Liver (tissue), 9 donors: ENCODE results near the gene COA1. TPM values are rescaled to one million over a fixed set of nuclear protein-coding genes. Genes with fewer than 3 reads are reported as not detected.
"Not testable (repeated sequence)": the region's sequence is repeated elsewhere in the genome, so short reads cannot be mapped to it uniquely, and the experiment has no call there.

Experiments used
- DNase-seq: peaks from one replicate; pipeline ENCODE4 v3.0.0-alpha.2; 2017; ENCODE audit warnings: low spot score
- H3K27ac ChIP-seq, 2 donors: one replicate each; pipeline ENCODE4 v1.7.0; 2013; ENCODE audit warnings: inconsistent platforms in 2 of 2, low read length in 2 of 2, control low read depth in 1 of 2, low read depth in 1 of 2, mild to moderate bottlenecking in 1 of 2
- H3K27me3 ChIP-seq, 4 donors: one replicate each; pipeline versions ENCODE4 v1.6.1 to v1.7.0; 2013; ENCODE audit warnings: low read length in 3 of 4, inconsistent platforms in 1 of 4, mild to moderate bottlenecking in 1 of 4, moderate library complexity in 1 of 4; ENCODE audit not compliant: control insufficient read depth in 4 of 4, insufficient read depth in 4 of 4
- H3K36me3 ChIP-seq, 4 donors: one replicate each; pipeline versions ENCODE4 v1.6.1 to v1.7.0; 2013; ENCODE audit warnings: low read length in 3 of 4, mild to moderate bottlenecking in 3 of 4, low read depth in 1 of 4, moderate library complexity in 1 of 4; ENCODE audit not compliant: control insufficient read depth in 4 of 4, insufficient read depth in 3 of 4
- H3K4me1 ChIP-seq, 4 donors: one replicate each; pipeline versions ENCODE4 v1.6.1 to v1.7.0; 2013; ENCODE audit warnings: low read length in 3 of 4, mild to moderate bottlenecking in 3 of 4, moderate library complexity in 1 of 4; ENCODE audit not compliant: control insufficient read depth in 4 of 4, insufficient read depth in 4 of 4
- H3K4me3 ChIP-seq, 3 donors: one replicate each; pipeline versions ENCODE4 v1.6.1 to v1.7.0; 2013; ENCODE audit warnings: low read length in 3 of 3, control low read depth in 1 of 3, low read depth in 1 of 3, mild to moderate bottlenecking in 1 of 3
- H3K9ac ChIP-seq, 2 donors: one replicate each; pipeline ENCODE4 v1.7.0; 2013; ENCODE audit warnings: low read length in 2 of 2, mild to moderate bottlenecking in 2 of 2, moderate library complexity in 2 of 2, control low read depth in 1 of 2, low read depth in 1 of 2
- H3K9me3 ChIP-seq, 4 donors: one replicate each; pipeline versions ENCODE4 v1.6.1 to v1.7.0; 2013; ENCODE audit warnings: low read length in 3 of 4; ENCODE audit not compliant: control insufficient read depth in 4 of 4
- ATF3 ChIP-seq: IDR thresholded peaks from 2 replicates; pipeline ENCODE4 v1.6.1; 2016; ENCODE audit warnings: antibody characterized with exemption
- CTCF ChIP-seq: fragments of 150-350 bp; IDR thresholded peaks from 2 replicates; pipeline ENCODE4 v1.5.1; 2017; ENCODE audit warnings: improper control_type of control experiment, low read depth, low read length; ENCODE audit not compliant: missing input control
- EGR1 ChIP-seq, 2 donors: IDR thresholded peaks; 2 replicates each; pipeline ENCODE4 v1.6.1; 2016 to 2018; ENCODE audit warnings: antibody characterized with exemption in 2 of 2, low read depth in 2 of 2
- FOXA1 ChIP-seq: IDR thresholded peaks from 2 replicates; pipeline ENCODE4 v1.6.1; 2016; ENCODE audit warnings: antibody characterized with exemption
- FOXA2 ChIP-seq: IDR thresholded peaks from 2 replicates; pipeline ENCODE4 v1.6.1; 2016; ENCODE audit warnings: antibody characterized with exemption
- GABPA ChIP-seq, 2 donors: IDR thresholded peaks in 1 of 2; conservative IDR thresholded peaks in 1 of 2; 2 replicates each; pipeline ENCODE4 v1.6.1; 2016; ENCODE audit warnings: antibody characterized with exemption in 2 of 2, mild to moderate bottlenecking in 1 of 2, moderate library complexity in 1 of 2
- HNF4A ChIP-seq, 2 donors: conservative IDR thresholded peaks; 2 replicates each; pipeline ENCODE4 v1.6.1; 2016; ENCODE audit warnings: antibody characterized with exemption in 2 of 2, mild to moderate bottlenecking in 2 of 2
- HNF4G ChIP-seq: IDR thresholded peaks from 2 replicates; pipeline ENCODE4 v1.6.1; 2016; ENCODE audit warnings: antibody characterized with exemption
- JUND ChIP-seq, 2 donors: IDR thresholded peaks; 2 replicates each; pipeline ENCODE4 v1.6.1; 2016; ENCODE audit warnings: antibody characterized with exemption in 2 of 2
- MAX ChIP-seq: IDR thresholded peaks from 2 replicates; pipeline ENCODE4 v1.6.1; 2016; ENCODE audit warnings: antibody characterized with exemption
- NR2F2 ChIP-seq: IDR thresholded peaks from 2 replicates; pipeline ENCODE4 v1.6.1; 2016; ENCODE audit warnings: antibody characterized with exemption
- RAD21 ChIP-seq, 2 donors: IDR thresholded peaks; 2 replicates each; pipeline ENCODE4 v1.6.1; 2016; ENCODE audit warnings: antibody characterized with exemption in 2 of 2, mild to moderate bottlenecking in 2 of 2
- REST ChIP-seq: IDR thresholded peaks from 2 replicates; pipeline ENCODE4 v1.6.1; 2016; ENCODE audit warnings: antibody characterized with exemption, mild to moderate bottlenecking
- RXRA ChIP-seq, 2 donors: IDR thresholded peaks; 2 replicates each; pipeline ENCODE4 v1.6.1; 2017 to 2018; ENCODE audit warnings: antibody characterized with exemption in 2 of 2, mild to moderate bottlenecking in 1 of 2
- SP1 ChIP-seq: IDR thresholded peaks from 2 replicates; pipeline ENCODE4 v1.6.1; 2018; ENCODE audit warnings: antibody characterized with exemption, mild to moderate bottlenecking
- TAF1 ChIP-seq: conservative IDR thresholded peaks from 2 replicates; pipeline ENCODE4 v1.6.1; 2016; ENCODE audit warnings: antibody characterized with exemption, mild to moderate bottlenecking
- YY1 ChIP-seq: IDR thresholded peaks from 2 replicates; pipeline ENCODE4 v1.6.1; 2016; ENCODE audit warnings: antibody characterized with exemption, mild to moderate bottlenecking
- ZBTB33 ChIP-seq: IDR thresholded peaks from 2 replicates; pipeline ENCODE4 v1.6.1; 2016; ENCODE audit warnings: antibody characterized with exemption
- WGBS: extraction: QIAGEN DNeasy Blood & Tissue Kit; methylation state at CpG from one replicate; pipeline ENCODE4 v1.1.7; 2013; 5-methylcytosine and 5-hydroxymethylcytosine counted together
- polyA plus RNA-seq, 2 donors: library from polyadenylated mRNA; stranded (reverse) in 1 of 2; unstranded in 1 of 2; fragments of 200-250 nt in 1 of 2; fragments of >200 nt in 1 of 2; fragmentation: Nextera tagmentation in 1 of 2; extraction: Ambion mirVana in 1 of 2; gene quantifications; one replicate each; pipeline versions ENCODE4 v1.2.1 to v1.2.3, GENCODE V29; 2013 to 2015
- total RNA-seq, 2 donors: library from RNA; depleted of rRNA; stranded (reverse); fragments of >200 nt; gene quantifications; one replicate each; pipeline ENCODE4 v1.2.3, GENCODE V29; 2014
- donor health status: healthy.
- donor health status: healthy.
- donor health status: healthy.
- donor health status: healthy.
- donor health status: healthy.

Gene COA1
- total RNA-seq, result 10 to 100 TPM; 33.5 to 37.8 TPM
- 10 to 100 TPM; 16.6 to 25.3 TPM for polyA plus RNA-seq

GRCh38 chr7:43729214-43729923 lies at the start of gene COA1:
Gene COA1 (minus strand): TSS chr7:43729523. CDS start chr7:43648614, 80,909 bp downstream.
- peaks cover 0 to 13% (median 7%) of the 10 kb centered on the region in 4 donors for H3K4me1 ChIP-seq
- H3K4me3 ChIP-seq, result peak within 1 kb of the TSS; percentile 58 to 99 (median 74)
- H3K9me3 ChIP-seq, result no peaks in the 10 kb centered on the region
- H3K9ac ChIP-seq, result peak within 1 kb of the TSS; percentile 83 to 94
- peak within 1 kb of the TSS; percentile 24 to 88 for H3K27ac ChIP-seq
- TF ChIP-seq GABPA (IDR thresholded peaks at IDR 0.05 in 1 of 2, conservative IDR thresholded peaks at IDR 0.05 in 1 of 2), result peak; percentile 77 to 93
- TF ChIP-seq TAF1, result peak; percentile 92
- peak; percentile 51 for TF ChIP-seq SP1
- TF ChIP-seq CTCF, result no peak
- TF ChIP-seq FOXA2, result no peak
- TF ChIP-seq FOXA1, result no peak
- TF ChIP-seq HNF4A (conservative IDR thresholded peaks at IDR 0.05), result peak; percentile 17 to 18
- peak; percentile 49 to 57 for TF ChIP-seq RXRA (IDR thresholded peaks at IDR 0.05)
- no peak for TF ChIP-seq HNF4G
- peak; percentile 44 for TF ChIP-seq ZBTB33
- TF ChIP-seq YY1, result peak; percentile 61
- TF ChIP-seq REST, result peak; percentile 46
- no peak for TF ChIP-seq ATF3
- peak; percentile 66 for TF ChIP-seq NR2F2
- no peak for TF ChIP-seq EGR1 (IDR thresholded peaks at IDR 0.05; ENCODE audit: low read depth in 2 of 2)
- peak; percentile 68 for TF ChIP-seq MAX
- TF ChIP-seq RAD21 (IDR thresholded peaks at IDR 0.05), result peak; percentile 45 to 52
- TF ChIP-seq JUND (IDR thresholded peaks at IDR 0.05), result peak; percentile 12 to 27
- no peaks in the 10 kb centered on the region for H3K27me3 ChIP-seq
- no peaks in the 10 kb centered on the region for H3K36me3 ChIP-seq
- DNase-seq, result peak; percentile 87
- WGBS, result under 1% methylated on average over 66 of the region's 66 CpGs

GRCh38 chr7:43778293-43779044 lies 49.1 kb upstream of the COA1 start:
- H3K9me3 ChIP-seq, H3K4me3 ChIP-seq: not testable (repeated sequence)
- 83% methylated on average over 15 of the region's 18 CpGs for WGBS

GRCh38 chr7:43775255-43775654 lies 45.9 kb upstream of the COA1 start:
- H3K9me3 ChIP-seq, H3K9ac ChIP-seq, H3K27ac ChIP-seq, DNase-seq, H3K36me3 ChIP-seq, H3K27me3 ChIP-seq, H3K4me1 ChIP-seq, H3K4me3 ChIP-seq: not testable (repeated sequence)
- over 99% methylated on average over 2 of the region's 2 CpGs for WGBS

More at GRCh38 chr7:43778293-43779044, 49.1 kb upstream of the COA1 start:
- not testable (repeated sequence) for H3K36me3 ChIP-seq, H3K4me1 ChIP-seq, H3K9ac ChIP-seq, H3K27ac ChIP-seq, DNase-seq, H3K27me3 ChIP-seq
